ENCODE measurements around the gene OTOP1. TPM values are rescaled to one million over a fixed set of nuclear protein-coding genes. Genes with fewer than 3 reads are reported as not detected.
"Not testable (repeated sequence)": the region's sequence is repeated elsewhere in the genome, so short reads cannot be mapped to it uniquely, and the experiment has no call there.

The OTOP1 gene, protein sequence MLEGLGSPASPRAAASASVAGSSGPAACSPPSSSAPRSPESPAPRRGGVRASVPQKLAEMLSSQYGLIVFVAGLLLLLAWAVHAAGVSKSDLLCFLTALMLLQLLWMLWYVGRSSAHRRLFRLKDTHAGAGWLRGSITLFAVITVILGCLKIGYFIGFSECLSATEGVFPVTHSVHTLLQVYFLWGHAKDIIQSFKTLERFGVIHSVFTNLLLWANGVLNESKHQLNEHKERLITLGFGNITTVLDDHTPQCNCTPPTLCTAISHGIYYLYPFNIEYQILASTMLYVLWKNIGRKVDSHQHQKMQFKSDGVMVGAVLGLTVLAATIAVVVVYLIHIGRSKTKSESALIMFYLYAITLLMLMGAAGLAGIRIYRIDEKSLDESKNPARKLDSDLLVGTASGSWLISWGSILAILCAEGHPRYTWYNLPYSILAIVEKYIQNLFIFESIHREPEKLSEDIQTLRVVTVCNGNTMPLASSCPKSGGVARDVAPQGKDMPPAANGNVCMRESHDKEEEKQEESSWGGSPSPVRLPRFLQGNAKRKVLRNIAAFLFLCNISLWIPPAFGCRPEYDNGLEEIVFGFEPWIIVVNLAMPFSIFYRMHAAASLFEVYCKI
- total RNA-seq (not detected), total RNA-seq (0 to 0.35 reads per million in 2 donors)

DNA sequence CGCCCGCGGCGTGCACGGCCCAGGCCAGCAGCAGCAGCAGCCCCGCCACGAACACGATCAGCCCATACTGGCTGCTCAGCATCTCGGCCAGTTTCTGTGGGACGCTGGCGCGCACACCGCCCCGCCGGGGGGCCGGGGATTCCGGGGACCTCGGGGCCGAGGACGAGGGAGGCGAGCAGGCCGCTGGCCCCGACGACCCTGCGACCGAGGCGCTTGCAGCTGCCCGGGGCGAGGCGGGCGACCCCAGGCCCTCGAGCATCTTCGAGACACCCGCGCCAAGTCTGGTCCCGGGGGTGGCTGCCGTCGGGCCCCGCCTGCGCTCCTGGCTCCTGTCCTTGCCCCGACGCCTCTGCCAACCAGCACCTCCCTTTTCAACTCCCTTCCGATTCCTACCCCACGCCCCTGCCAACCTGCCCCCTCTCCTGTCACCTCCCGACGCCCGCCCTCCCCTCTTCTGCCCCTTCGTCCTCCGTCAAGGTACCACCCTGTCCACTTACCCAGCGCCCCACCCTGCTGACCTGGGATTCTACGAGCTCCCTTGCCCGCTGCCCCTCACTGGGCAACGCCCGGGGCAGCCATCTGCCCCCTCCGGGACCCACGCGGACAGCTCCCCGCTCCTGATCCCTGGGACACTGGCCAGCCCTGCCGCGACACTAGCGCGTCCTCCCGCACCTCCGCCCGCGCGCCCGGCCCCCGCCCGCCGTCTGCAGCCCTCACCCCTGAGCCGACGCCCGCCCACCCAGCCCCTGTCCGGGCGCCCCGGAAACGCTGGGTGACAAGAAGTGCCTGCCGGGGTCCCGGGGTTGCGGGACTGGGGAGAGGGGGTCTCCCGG, at the start of gene OTOP1:
Gene OTOP1, minus strand, starts transcription at position 324 of the 833 bp plus-strand sequence. Its CDS starts 65 bp downstream, at position 259.
- Mint-ChIP-seq H3K4me3 (peak within 1 kb of the TSS; percentile 63), H3K4me1 (no peaks in the 10 kb centered on the region), H3K36me3 (ENCODE audit: low read depth) (peaks cover 5% of the 10 kb centered on the region), H3K27ac (no peak within 1 kb of the TSS), H3K27me3 (peaks cover 59% of the 10 kb centered on the region)
- no peak for DNase-seq
- no peaks in the 10 kb centered on the region for H3K9me3 ChIP-seq (ENCODE audit: control insufficient read depth, low read length, poor library complexity, severe bottlenecking)
- no peak for ATAC-seq

DNA sequence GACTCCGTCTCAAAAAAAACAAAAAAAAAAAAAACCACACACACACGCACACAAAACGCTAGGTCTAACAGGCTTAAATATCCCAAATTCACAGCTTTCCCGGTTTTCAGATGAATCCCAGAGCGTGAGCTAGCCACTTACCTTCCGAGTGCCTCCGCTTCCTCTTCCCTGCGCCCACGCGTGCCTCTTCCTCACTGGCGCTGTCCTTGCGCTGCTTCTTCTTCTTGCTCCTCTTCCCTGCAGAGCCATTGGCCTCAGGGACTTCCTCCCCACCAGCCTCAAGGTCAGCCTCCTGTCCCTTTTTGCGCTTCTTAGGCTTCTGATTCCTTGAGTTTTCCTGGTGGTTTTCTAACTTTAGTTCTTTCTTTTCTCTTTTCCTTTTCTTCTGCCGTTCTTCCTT, 47.5 kb upstream of the OTOP1 start:
- peak overlapping the region; percentile 85 for H3K27ac Mint-ChIP-seq
- no peak for DNase-seq
- peaks cover 13% of the 10 kb centered on the region for H3K4me1 Mint-ChIP-seq
- no peak for ATAC-seq
- H3K4me3 Mint-ChIP-seq = no peak overlapping the region
- no peaks in the 10 kb centered on the region for H3K27me3 Mint-ChIP-seq
- H3K36me3 Mint-ChIP-seq (ENCODE audit: low read depth) = peaks cover 17% of the 10 kb centered on the region
- H3K9me3 ChIP-seq (ENCODE audit: control insufficient read depth, low read length, poor library complexity, severe bottlenecking) = no peaks in the 10 kb centered on the region

DNA sequence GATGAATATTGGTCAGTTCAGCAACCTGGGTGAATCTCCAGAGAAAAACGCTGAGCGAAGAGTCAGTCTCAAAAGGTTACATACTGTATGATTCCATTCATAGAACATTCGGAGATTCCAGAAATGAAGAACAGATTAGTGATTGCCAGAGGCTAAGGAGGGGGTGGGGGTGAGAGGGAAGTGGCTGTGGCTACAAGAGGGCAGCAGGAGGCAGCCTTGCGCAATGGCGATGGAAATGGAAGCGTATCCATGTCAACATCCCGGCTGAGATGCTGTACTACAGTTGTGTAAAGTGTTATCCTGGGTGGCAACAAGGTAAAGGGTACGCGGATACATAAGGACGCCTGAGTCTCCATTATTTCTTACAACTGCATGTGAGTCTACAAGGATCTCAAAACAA, 45.2 kb upstream of the OTOP1 start:
- peaks cover 18% of the 10 kb centered on the region for H3K4me1 Mint-ChIP-seq
- ATAC-seq (no peak), DNase-seq (no peak)
- H3K9me3 ChIP-seq (ENCODE audit: control insufficient read depth, low read length, poor library complexity, severe bottlenecking) = no peaks in the 10 kb centered on the region
- no peaks in the 10 kb centered on the region for H3K27me3 Mint-ChIP-seq
- H3K27ac Mint-ChIP-seq = no peak overlapping the region
- no peak overlapping the region for H3K4me3 Mint-ChIP-seq
- H3K36me3 Mint-ChIP-seq (ENCODE audit: low read depth) = peaks cover 16% of the 10 kb centered on the region

DNA sequence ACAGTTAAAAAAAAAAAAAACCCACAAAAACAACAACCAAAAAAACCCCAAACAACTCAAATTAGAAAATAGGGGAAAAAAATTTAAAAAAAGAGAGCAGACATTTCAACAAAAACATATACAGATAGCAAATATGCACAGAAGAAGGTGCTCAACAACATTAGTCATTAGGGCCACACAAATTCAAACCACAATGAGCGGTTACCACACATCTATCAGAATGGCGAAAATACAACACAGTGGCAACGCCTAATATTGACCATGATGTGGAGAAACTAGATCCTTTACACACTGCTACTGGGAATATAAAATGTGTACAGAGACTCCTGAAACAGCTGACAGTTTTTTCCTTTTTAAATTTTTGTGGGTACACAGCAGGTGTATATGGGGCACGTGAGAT, 43.8 kb upstream of the OTOP1 start:
- Mint-ChIP-seq H3K4me1 (peaks cover 18% of the 10 kb centered on the region), H3K27ac (peak overlapping the region; percentile 65), H3K27me3 (no peaks in the 10 kb centered on the region), H3K36me3 (ENCODE audit: low read depth) (peaks cover 16% of the 10 kb centered on the region), H3K4me3 (peak overlapping the region; percentile 19)
- ATAC-seq (peak; percentile 33), DNase-seq (no peak)
- no peaks in the 10 kb centered on the region for H3K9me3 ChIP-seq (ENCODE audit: control insufficient read depth, low read length, poor library complexity, severe bottlenecking)

DNA sequence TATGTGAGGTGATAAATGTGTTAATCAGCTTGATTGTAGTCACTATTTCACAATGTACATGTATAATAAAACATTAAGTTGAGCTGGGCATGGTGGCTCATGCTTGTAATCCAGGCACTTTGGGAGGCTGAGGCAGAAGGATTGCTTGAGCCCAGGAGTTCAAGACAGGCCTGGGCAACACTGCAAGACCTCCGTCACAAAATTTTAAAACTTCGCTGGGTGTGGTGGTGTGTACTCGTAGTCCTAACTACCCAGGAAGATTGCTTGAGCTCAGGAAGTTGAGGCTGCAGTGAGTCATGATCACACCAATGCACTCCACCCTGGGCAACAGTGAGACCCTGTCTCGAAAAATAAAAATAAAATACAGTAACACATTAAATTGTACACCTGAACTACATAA, 43.1 kb upstream of the OTOP1 start:
- H3K36me3 Mint-ChIP-seq (ENCODE audit: low read depth) = peaks cover 16% of the 10 kb centered on the region
- H3K4me3 Mint-ChIP-seq = peak overlapping the region; percentile 62
- H3K27ac Mint-ChIP-seq = peak overlapping the region; percentile 65
- DNase-seq = no peak
- peaks cover 18% of the 10 kb centered on the region for H3K4me1 Mint-ChIP-seq
- ATAC-seq = peak; percentile 85
- no peaks in the 10 kb centered on the region for H3K27me3 Mint-ChIP-seq
- H3K9me3 ChIP-seq (ENCODE audit: control insufficient read depth, low read length, poor library complexity, severe bottlenecking) = no peaks in the 10 kb centered on the region

DNA sequence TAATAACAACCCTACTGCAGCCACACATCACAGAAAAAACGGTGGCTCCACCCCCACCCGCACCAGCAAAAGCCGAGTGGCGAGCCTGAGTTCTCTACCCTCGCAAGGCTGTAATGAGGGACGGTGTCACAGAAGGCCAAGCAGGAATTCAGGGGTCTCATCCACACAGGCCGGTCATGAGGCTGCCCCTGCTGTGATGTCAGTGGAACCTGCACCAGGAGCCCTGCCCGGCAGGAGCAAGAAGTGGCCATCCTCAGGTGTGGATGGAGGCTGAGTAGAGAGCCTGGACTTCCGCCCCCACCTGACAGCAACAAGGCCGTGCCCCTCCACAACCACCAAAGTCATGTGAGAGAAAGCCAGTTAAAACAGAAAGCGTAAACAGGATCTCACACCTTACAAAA, 42.6 kb upstream of the OTOP1 start:
- Mint-ChIP-seq H3K27ac (peak overlapping the region; percentile 65), H3K27me3 (no peaks in the 10 kb centered on the region), H3K36me3 (ENCODE audit: low read depth) (peaks cover 12% of the 10 kb centered on the region), H3K4me1 (peaks cover 18% of the 10 kb centered on the region), H3K4me3 (peak overlapping the region; percentile 62)
- DNase-seq (no peak), ATAC-seq (peak; percentile 75)
- no peaks in the 10 kb centered on the region for H3K9me3 ChIP-seq (ENCODE audit: control insufficient read depth, low read length, poor library complexity, severe bottlenecking)

DNA sequence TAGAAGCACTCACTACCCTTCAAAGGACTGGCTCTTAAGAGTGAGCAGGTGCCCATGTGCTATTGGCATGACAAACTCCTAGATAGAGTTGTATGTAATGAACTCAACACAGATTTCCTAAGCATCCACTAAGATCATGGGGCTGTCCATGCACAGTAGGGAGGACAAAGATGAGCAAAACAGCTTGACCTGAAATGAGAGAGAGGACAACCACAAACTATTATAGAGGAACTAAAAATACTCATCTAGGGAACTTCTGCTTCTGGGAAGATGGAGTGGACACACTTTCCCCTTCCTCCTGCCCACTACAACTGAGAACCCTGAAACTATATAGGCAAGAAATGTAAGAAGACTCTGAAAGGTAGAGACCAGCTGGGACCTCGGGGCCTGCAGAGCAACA, 42.0 kb upstream of the OTOP1 start:
- Mint-ChIP-seq H3K36me3 (ENCODE audit: low read depth) (peaks cover 10% of the 10 kb centered on the region), H3K27me3 (no peaks in the 10 kb centered on the region), H3K4me1 (peaks cover 18% of the 10 kb centered on the region), H3K27ac (peak overlapping the region; percentile 65), H3K4me3 (peak overlapping the region; percentile 15)
- no peaks in the 10 kb centered on the region for H3K9me3 ChIP-seq (ENCODE audit: control insufficient read depth, low read length, poor library complexity, severe bottlenecking)
- DNase-seq (no peak), ATAC-seq (no peak)

DNA sequence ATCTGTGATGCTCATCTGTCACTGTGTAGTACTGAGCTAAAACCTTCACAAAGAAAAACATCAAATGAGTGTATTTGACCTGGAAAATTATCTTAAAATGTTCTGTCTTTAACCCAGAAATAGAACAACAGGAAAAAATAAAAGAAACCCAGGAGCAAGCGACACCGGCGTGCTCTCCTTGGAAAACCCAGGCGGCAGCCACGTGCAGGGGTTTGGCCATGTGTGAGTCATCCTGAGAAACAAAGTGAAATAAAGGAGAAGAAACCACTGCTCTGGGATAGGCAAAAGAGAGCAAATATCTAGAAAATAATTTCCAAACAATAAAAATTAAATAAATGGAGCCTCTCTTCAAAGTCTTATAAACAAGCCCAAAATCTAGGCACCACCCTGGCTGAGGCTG, 41.3 kb upstream of the OTOP1 start:
- H3K27ac Mint-ChIP-seq = peak overlapping the region; percentile 65
- no peaks in the 10 kb centered on the region for H3K27me3 Mint-ChIP-seq
- H3K4me1 Mint-ChIP-seq = peaks cover 18% of the 10 kb centered on the region
- peaks cover 8% of the 10 kb centered on the region for H3K36me3 Mint-ChIP-seq (ENCODE audit: low read depth)
- ATAC-seq (no peak), DNase-seq (no peak)
- H3K9me3 ChIP-seq (ENCODE audit: control insufficient read depth, low read length, poor library complexity, severe bottlenecking) = no peaks in the 10 kb centered on the region
- peak overlapping the region; percentile 45 for H3K4me3 Mint-ChIP-seq

DNA sequence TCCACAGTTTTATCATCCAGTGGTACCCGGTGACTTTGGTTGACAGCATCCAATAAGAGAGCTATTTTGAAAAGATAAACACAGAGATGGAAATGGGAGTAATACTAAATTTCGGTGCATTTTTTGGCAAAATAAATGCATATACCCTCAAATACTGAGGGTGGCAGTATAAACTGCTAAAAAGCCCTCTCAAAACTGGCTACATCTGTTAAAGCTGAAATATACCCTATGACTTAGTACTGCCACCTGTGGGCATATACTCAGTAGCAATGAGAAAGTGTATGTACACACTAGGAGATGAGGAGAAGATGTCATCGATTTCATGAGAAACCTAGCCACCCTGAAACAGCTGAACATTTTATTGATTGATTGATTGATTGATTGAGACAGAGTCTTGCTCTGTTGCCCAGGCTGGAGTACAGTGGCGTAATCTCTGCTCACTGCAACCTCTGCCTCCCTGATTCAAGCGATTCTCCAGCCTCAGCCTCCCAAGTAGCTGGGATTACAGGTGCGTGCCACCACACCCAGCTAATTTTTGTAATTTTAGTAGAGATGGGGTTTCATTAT, 33.5 kb upstream of the OTOP1 start:
- H3K36me3 Mint-ChIP-seq (ENCODE audit: low read depth) = no peaks in the 10 kb centered on the region
- H3K27ac Mint-ChIP-seq = no peak overlapping the region

DNA sequence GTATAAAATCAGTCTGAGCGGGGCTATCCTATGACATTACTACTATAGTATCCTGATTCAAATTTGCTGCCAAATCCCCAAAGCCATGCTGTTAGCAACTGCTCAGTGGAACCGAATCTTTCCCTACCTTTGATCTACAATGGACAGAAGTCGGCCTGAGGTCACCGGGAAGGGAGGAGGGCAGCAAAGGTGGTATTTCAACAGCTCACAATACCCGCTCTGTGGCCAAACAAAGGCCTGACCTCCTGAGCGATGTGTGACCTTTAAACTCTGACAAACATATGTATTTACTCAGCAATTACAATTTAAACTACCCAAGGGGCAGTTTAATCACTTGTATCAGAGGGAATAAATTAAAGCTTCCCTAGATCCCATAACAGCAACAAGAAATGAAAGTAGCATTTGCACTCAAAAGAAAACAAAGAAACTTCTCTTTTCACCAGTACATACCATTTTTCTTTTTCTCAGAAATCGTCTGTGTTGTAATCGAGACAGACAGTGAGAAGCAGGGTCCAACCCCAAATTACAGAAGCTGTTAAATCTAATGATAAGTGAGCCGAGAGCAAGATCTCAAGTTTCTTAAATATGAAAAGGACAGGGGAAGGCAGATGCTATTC, 32.9 kb upstream of the OTOP1 start:
- Mint-ChIP-seq H3K4me3 (no peak overlapping the region), H3K4me1 (peaks cover 4% of the 10 kb centered on the region), H3K27ac (no peak overlapping the region), H3K27me3 (no peaks in the 10 kb centered on the region), H3K36me3 (ENCODE audit: low read depth) (no peaks in the 10 kb centered on the region)
- no peaks in the 10 kb centered on the region for H3K9me3 ChIP-seq (ENCODE audit: control insufficient read depth, low read length, poor library complexity, severe bottlenecking)
- no peak for DNase-seq
- no peak for ATAC-seq

More for the DNA sequence above, 33.5 kb upstream of the OTOP1 start:
- Mint-ChIP-seq H3K27me3 (no peaks in the 10 kb centered on the region), H3K4me1 (peaks cover 4% of the 10 kb centered on the region), H3K4me3 (no peak overlapping the region)
- ATAC-seq (peak; percentile 100), DNase-seq (no peak)
- H3K9me3 ChIP-seq (ENCODE audit: control insufficient read depth, low read length, poor library complexity, severe bottlenecking) = no peaks in the 10 kb centered on the region

DNA sequence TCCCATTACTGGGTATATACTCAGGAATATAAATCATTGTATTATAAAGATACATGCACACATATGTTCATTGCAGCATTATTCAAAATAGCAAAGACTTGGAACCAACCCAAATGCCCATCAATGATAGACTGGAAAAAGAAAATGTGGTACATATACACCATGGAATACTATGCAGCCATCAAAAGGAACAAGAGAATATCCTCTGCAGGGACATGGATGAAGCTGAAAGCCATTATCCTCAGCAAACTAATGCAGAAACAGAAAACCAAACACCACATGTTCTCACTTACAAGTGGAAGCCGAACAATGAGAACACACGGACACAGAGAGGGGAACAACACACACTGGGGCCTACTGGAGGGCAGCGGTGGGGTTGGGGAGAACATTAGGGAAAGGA, 31.0 kb upstream of the OTOP1 start:
- H3K9me3 ChIP-seq (ENCODE audit: control insufficient read depth, low read length, poor library complexity, severe bottlenecking); H3K36me3 Mint-ChIP-seq (ENCODE audit: low read depth); DNase-seq; H3K4me3 Mint-ChIP-seq; H3K4me1 Mint-ChIP-seq; H3K27me3 Mint-ChIP-seq; ATAC-seq; H3K27ac Mint-ChIP-seq: not testable (repeated sequence)

DNA sequence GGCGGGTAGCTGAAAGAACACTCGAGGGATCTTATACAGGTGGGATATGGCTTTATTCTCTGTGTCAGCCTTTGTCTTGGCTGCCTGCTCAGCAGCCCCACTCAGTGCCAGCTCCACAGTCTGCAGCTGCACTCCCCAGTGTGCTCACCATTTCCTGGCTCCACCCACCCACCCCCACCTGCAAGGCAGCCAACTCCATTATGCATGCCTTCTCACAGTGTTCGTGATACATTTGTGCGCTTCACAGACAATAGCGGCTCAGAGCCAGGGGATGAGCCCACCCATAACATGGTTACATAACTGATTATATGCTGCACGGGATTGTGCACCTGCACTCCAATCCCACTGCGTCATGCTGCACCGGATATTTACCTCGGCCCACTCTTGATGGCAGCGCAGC, 30.1 kb upstream of the OTOP1 start:
- Mint-ChIP-seq H3K4me1 (peaks cover 4% of the 10 kb centered on the region), H3K4me3 (no peak overlapping the region), H3K36me3 (ENCODE audit: low read depth) (no peaks in the 10 kb centered on the region), H3K27ac (no peak overlapping the region), H3K27me3 (peaks cover 5% of the 10 kb centered on the region)
- ATAC-seq (no peak), DNase-seq (no peak)
- no peaks in the 10 kb centered on the region for H3K9me3 ChIP-seq (ENCODE audit: control insufficient read depth, low read length, poor library complexity, severe bottlenecking)

Data from T-helper 17 cell (primary cell).